NCI-H146 treated with DMSO at 0.1 percent for 48 hours (cell line): Measurements from ENCODE around the gene TRPM5.

Source experiments
- DNase-seq: peaks from one replicate; lab custom pipeline; 2025; ENCODE audit not compliant: unreplicated experiment; lab: John Stamatoyannopoulos, UW

TRPM5 gene

GRCh38 chr11:2437516-2437915 lies 6.8 kb downstream of the TRPM5 start:
- no peak for DNase-seq

DNA sequence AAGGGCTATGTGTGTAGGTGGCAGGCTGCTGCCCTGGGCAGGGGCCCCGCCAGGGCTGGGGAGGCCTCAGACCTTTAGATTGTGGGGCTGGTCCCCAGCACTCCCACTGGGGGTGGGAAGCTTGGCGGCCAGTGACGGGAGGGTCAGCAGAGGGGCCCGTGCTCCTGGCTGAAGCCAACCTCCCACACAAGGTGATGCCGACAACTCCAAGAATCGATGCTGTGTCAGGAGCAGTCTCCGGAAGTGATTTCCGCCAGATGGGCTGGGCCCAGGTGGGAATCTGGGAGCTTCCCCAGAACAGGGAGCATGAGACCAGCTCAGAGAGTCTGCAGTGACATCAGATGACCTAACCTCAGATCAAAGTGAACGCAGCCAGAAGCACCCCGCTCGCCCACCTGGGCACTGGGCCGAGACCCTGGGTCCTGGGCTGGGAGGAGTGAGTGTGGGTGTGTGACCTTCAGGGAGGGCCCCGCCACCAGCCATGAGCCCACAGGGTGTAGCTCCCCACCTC lies 7.7 kb downstream of the TRPM5 start:
- no peak for DNase-seq

DNA sequence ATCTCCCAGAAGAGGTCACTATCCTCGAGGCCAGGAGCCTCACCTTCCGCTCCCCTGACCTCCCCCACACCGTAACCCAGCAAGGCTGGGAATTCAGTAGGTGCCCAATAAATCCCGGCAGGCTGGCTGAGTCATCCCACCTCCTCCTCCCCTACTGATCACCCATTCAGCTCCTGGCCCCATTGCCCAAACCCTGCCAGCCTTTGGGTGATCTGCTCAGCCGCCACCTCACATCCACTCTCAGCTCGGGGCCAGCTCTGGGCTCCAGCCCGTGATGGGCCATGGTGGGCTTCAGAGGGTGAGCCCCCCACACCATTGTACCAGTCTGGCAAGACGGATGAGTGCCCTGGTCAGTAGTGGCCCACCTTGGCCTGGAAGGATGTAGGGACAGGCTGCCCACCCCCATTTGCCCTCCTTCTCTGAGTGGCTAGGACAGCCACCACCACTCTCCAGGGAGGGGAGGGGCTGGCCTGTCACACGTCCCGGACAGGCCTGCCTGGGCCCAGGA lies 8.2 kb downstream of the TRPM5 start:
- no peak for DNase-seq

- no peak for DNase-seq
These were observed 8.9 kb downstream of the TRPM5 start for GRCh38 chr11:2435288-2436012.

- no peak for DNase-seq
These were observed 9.6 kb downstream of the TRPM5 start for GRCh38 chr11:2434506-2435255.

DNA sequence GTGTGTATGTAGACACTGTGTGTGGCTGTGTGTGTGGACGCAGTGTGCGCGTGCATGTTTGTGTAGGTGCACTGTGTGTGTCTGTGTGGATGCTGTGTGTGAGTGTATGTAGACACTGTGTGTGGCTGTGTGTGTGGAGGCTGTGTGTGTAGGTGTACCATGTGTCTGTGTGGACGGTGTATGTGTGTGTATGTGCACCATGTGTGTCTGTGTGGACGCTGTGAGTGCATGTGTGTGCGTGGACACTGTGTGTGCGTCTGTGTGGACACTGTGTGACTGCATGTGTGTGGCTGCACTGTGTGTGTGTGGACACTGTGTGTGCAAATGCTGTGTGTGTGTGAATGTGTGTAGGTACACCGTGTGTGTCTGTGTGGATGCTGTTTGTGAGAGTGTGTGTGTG lies 10.3 kb downstream of the TRPM5 start:
- DNase-seq, result no peak

DNA sequence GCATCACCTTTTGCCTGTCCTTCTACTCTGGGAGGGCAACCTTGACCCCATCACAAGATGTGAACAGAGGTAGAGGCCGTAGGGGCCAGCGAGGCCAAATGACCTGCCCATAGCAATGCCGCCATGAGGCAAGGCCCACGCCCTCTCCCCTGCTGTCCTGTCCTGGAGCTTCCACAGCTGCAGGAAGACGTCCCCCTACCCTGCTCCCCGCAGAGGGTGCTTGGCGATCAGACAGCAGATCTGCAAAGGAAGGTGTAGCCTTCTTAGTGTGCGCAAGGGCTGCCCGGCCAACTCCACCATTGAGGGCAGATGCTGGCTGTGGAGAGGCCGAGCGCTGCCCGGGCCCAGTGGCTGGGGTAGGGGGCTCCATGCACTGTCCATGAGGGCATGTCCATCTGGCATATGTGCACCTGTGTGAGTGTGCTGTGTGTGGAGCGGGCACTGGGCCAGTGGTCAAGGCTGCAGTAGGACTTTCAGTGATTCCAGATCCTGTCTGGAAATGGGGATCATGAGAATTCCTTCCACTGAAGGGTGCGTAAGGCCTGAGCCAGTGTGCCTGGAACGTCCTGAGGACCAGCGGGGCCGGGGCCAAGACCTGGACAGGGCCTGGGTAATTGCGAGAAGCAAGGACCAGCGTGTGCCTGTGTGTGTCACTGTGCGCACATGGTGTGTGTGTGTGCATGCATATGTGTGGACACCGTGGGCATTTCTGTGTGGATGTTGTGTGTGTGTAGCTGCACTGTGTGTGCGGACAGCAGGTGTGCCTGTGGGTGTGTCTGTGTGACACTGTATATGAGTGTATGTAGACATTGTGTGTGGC lies 11.0 kb downstream of the TRPM5 start:
- no peak for DNase-seq

GRCh38 chr11:2432628-2433071 lies 11.7 kb downstream of the TRPM5 start:
- DNase-seq, result no peak

DNA sequence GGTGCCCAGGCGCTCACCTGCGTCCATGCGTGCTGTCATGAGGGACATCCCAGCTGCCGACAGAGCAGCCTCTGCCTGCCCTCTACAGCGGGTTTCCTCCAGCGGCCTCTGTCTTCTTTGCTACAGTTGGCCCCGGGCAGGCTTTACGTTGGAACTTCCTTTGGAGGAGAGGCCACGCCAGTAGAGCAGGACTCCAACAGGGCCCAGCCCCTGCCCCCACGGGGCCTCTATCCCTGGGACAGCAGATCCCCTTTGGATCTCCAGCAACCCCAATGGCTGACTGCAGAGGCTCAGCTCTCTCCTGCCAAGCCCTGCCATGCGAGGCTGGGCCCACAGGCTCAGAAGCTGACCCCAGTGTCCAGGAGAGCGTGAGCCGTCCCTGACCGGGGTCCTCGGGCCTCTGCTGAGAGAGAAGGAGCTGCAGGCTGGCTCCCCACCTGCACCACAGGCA lies 12.1 kb downstream of the TRPM5 start:
- DNase-seq, result no peak

DNA sequence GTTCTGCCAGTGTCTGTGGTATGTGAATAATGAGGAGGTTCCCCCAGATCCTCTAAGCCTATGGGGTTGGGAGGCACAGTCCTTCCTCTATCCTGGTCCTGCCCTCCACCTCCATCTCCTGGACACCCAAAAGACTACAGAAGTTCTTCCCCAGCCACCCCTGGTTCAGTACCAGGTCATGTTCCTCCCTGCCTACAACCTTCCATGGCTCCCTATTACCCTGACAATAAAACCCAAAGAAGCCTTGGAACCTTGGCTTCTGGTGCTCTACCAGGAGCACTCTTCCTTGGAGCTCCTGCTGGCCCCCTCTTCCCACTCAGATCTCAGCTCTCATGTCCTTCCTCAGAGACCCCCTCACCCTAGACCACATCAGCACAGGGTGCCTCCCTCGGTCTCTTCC lies 12.9 kb downstream of the TRPM5 start:
- no peak for DNase-seq

DNA sequence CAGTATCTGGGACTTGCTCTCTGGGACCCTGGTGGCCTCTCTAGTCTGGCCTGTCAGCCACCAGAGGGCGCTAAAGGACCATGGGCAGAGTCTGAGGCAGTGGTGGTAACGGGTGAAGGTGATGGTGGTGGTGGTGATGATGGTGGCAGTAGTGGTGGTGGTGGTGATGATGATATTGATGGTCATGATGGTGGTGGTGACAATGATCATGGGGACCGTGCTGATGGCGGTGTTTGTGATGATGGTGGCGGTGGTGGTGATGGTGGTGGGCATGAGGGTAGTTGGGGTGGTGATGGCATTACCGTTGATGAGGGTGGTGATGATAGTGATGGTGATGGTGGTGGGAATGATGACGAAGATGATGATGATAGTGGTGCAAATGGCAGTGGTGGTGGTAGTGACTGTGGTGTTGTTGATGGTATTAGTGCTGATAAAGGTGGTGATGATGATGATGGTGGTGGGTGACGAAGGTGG lies 16.0 kb downstream of the TRPM5 start:
- peak; percentile 20 for DNase-seq

DNA sequence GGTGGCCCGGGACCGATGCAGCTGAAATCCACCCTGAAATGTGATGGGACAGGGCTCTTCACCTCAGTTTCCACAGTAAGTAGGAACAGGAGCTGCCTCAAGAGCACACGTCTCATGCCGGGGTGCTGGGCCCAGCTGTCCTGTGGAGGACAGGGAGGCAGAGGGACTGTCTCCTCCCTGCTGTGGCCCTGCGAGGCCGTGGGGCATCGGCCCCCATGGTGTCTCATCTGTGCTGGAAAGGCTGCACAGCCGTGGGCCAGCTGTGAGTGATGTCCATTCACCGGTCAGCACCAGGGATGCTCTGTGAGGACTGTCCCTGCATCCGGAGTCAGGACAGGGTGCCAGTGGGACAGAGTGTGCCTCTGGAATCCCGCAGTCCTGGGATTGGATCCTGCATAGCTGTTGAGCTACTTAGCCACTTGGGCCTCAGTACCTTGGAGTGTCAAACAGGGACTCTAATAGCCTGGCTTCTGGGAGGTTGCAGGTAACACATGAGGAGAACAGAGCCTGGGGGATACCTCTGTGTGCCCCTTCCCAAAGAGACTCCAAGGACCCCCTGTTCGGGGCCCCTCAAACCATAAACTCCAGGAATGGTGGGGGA lies 16.5 kb downstream of the TRPM5 start:
- no peak for DNase-seq

DNA sequence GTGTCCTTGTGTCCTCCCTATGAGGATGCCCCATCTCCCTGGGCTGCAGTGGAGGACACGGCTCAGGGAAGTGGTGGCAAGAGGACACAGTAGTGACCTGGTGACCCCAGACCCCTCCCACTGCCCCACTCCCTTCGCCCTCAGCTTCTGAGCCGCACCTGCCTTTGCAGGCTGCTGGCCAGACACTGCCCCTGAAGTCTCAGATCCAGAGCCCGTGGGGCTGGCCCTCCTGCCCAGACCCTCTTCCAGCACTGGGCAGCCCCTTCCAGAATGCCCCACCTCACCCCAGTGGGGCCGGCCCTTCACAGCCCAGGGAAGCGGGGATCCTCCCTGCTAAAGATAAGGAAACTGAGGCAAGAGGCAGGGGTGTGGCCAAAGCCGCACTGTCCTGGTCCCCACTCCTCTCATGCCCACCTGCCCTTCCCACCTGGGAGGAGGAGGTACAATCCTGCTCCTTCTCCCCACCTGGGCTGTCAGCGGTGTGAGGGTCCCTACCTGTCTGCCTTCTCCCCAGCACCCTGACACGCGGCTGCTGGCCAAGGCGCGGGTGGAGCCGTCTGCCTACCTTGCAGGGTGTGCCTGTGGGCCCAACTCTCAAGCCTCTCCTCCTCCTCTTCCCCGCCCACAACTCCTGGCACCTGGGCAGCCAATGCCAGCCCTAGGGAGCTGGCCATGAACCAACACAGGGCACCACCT lies 17.3 kb downstream of the TRPM5 start:
- DNase-seq, result no peak

GRCh38 chr11:2426221-2426620 lies 18.1 kb downstream of the TRPM5 start:
- no peak for DNase-seq

- DNase-seq, result no peak
These were observed 18.8 kb downstream of the TRPM5 start for GRCh38 chr11:2425506-2425905.

GRCh38 chr11:2424811-2425495 lies 19.4 kb downstream of the TRPM5 start:
- no peak for DNase-seq

GRCh38 chr11:2423157-2424025 lies 20.9 kb downstream of the TRPM5 start:
- no peak for DNase-seq

GRCh38 chr11:2422461-2423156 lies 21.7 kb downstream of the TRPM5 start:
- DNase-seq, result no peak
